ENCODE measurements around the gene ZNF451.
A peak's percentile ranks its signal among the peaks of the same experiment; 100 is the strongest.
"Not testable (repeated sequence)": the region's sequence is repeated elsewhere in the genome, so short reads cannot be mapped to it uniquely, and the experiment has no call there.

The ZNF451 gene

GRCh38 chr6:57089687-57090457 lies at the start of gene ZNF451:
Gene ZNF451 (plus strand): TSS chr6:57090188. CDS start chr6:57090254, 66 bp downstream.
- peak; percentile 99 for DNase-seq

- not testable (repeated sequence) for DNase-seq
Observed at GRCh38 chr6:57044061-57044460, 45.9 kb upstream of the ZNF451 start.

- DNase-seq, result no peak
Observed at GRCh38 chr6:57044568-57044967, 45.4 kb upstream of the ZNF451 start.

GRCh38 chr6:57046332-57047256 lies 43.4 kb upstream of the ZNF451 start, which contains the start of gene KIAA1586:
Gene KIAA1586 (plus strand): TSS chr6:57046693. CDS start chr6:57046756, 63 bp downstream.
- peak; percentile 93 for DNase-seq

GRCh38 chr6:57047257-57047585 lies 42.8 kb upstream of the ZNF451 start:
- not testable (repeated sequence) for DNase-seq

GRCh38 chr6:57047859-57048258 lies 42.1 kb upstream of the ZNF451 start:
- DNase-seq, result not testable (repeated sequence)

- no peak for DNase-seq
Observed at GRCh38 chr6:57048577-57048976, 41.4 kb upstream of the ZNF451 start.

GRCh38 chr6:57063847-57064246 lies 26.1 kb upstream of the ZNF451 start:
- DNase-seq, result no peak

- DNase-seq, result no peak
Observed at GRCh38 chr6:57064809-57065208, 25.2 kb upstream of the ZNF451 start.

- no peak for DNase-seq
Observed at GRCh38 chr6:57068061-57068460, 21.9 kb upstream of the ZNF451 start.

GRCh38 chr6:57069228-57069627 lies 20.8 kb upstream of the ZNF451 start:
- no peak for DNase-seq

- DNase-seq, result no peak
Observed at GRCh38 chr6:57069920-57070331, 20.1 kb upstream of the ZNF451 start.

- DNase-seq, result no peak
Observed at GRCh38 chr6:57072108-57072507, 17.9 kb upstream of the ZNF451 start.

GRCh38 chr6:57074383-57074782 lies 15.6 kb upstream of the ZNF451 start:
- DNase-seq, result no peak

- DNase-seq, result no peak
Observed at GRCh38 chr6:57075092-57075491, 14.9 kb upstream of the ZNF451 start.

- DNase-seq, result no peak
Observed at GRCh38 chr6:57078531-57079207, 11.3 kb upstream of the ZNF451 start.

GRCh38 chr6:57085471-57085870 lies 4.5 kb upstream of the ZNF451 start:
- DNase-seq, result no peak

- no peak for DNase-seq
Observed at GRCh38 chr6:57086843-57087242, 3.1 kb upstream of the ZNF451 start.

- DNase-seq, result no peak
Observed at GRCh38 chr6:57087916-57088315, 2.1 kb upstream of the ZNF451 start.

- no peak for DNase-seq
Observed at GRCh38 chr6:57089265-57089664, 723 bp upstream of the ZNF451 start.

GRCh38 chr6:57090458-57091067 lies 575 bp downstream of the ZNF451 start:
- DNase-seq, result not testable (repeated sequence)

GRCh38 chr6:57091375-57091774 lies 1.4 kb downstream of the ZNF451 start:
- DNase-seq, result not testable (repeated sequence)

GRCh38 chr6:57094689-57095088 lies 4.7 kb downstream of the ZNF451 start:
- DNase-seq, result no peak

All from right forelimb (tissue), 1 donor.